PFSK-1 (cell line): ENCODE data around the gene CNTN4.

ENCODE experiments used
- FOXP2 ChIP-seq: optimal IDR thresholded peaks from 2 replicates; pipeline ENCODE3; 2011; ENCODE audit warnings: borderline replicate concordance, control low read depth, inconsistent platforms; ENCODE audit not compliant: insufficient read depth; ENCODE audit errors: extremely low read length, extremely low read depth
- POLR2AphosphoS5 ChIP-seq: IDR thresholded peaks from 2 replicates; pipeline ENCODE4 v1.6.1; 2012; ENCODE audit warnings: low read depth, mild to moderate bottlenecking, control low read depth, low read length, moderate library complexity
- SIN3A ChIP-seq: IDR thresholded peaks from 2 replicates; pipeline ENCODE4 v1.6.1; 2012; ENCODE audit warnings: mild to moderate bottlenecking, low read length, moderate library complexity, borderline replicate concordance; ENCODE audit not compliant: insufficient read depth
- TAF1 ChIP-seq: IDR thresholded peaks from 2 replicates; pipeline ENCODE4 v1.6.1; 2012; ENCODE audit warnings: low read length, control low read depth, borderline replicate concordance; ENCODE audit not compliant: insufficient read depth
- TF ChIP-seq, protein P1 (sequence below), 2 experiments: IDR thresholded peaks; 2 replicates each; pipeline versions ENCODE4 v1.6.1 to v1.8.0; 2011 to 2012; ENCODE audit warnings: low read depth in 2 of 2, low read length in 2 of 2, control low read depth in 1 of 2, inconsistent platforms in 1 of 2, mild to moderate bottlenecking in 1 of 2, moderate library complexity in 1 of 2; ENCODE audit not compliant: insufficient read depth in 1 of 2

CNTN4 gene

DNA sequence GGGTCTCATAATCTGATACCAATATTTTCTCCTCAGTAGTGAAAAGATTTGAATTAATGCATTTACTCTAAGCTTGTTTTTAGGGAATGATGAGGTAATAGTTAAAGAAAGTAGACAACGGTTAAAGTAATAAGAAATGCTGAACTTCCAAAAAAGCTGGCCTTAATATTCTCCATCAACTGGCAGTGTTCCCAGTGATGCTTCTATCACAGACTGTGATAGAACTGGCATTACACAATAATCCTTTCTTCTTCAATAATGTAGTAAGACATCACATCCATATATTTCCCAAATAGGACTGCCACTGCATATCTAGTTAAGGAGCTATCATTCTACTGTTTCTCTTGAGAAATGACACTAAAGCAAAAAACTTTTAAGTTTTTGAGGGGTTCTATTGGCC lies 822.8 kb downstream of the CNTN4 start:
- TF ChIP-seq, protein P1, sequence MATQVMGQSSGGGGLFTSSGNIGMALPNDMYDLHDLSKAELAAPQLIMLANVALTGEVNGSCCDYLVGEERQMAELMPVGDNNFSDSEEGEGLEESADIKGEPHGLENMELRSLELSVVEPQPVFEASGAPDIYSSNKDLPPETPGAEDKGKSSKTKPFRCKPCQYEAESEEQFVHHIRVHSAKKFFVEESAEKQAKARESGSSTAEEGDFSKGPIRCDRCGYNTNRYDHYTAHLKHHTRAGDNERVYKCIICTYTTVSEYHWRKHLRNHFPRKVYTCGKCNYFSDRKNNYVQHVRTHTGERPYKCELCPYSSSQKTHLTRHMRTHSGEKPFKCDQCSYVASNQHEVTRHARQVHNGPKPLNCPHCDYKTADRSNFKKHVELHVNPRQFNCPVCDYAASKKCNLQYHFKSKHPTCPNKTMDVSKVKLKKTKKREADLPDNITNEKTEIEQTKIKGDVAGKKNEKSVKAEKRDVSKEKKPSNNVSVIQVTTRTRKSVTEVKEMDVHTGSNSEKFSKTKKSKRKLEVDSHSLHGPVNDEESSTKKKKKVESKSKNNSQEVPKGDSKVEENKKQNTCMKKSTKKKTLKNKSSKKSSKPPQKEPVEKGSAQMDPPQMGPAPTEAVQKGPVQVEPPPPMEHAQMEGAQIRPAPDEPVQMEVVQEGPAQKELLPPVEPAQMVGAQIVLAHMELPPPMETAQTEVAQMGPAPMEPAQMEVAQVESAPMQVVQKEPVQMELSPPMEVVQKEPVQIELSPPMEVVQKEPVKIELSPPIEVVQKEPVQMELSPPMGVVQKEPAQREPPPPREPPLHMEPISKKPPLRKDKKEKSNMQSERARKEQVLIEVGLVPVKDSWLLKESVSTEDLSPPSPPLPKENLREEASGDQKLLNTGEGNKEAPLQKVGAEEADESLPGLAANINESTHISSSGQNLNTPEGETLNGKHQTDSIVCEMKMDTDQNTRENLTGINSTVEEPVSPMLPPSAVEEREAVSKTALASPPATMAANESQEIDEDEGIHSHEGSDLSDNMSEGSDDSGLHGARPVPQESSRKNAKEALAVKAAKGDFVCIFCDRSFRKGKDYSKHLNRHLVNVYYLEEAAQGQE (IDR thresholded peaks at IDR 0.05; ENCODE audit: insufficient read depth in 1 of 2, low read depth in 2 of 2, low read length in 2 of 2): no peak
- TF ChIP-seq POLR2AphosphoS5: no peak

DNA sequence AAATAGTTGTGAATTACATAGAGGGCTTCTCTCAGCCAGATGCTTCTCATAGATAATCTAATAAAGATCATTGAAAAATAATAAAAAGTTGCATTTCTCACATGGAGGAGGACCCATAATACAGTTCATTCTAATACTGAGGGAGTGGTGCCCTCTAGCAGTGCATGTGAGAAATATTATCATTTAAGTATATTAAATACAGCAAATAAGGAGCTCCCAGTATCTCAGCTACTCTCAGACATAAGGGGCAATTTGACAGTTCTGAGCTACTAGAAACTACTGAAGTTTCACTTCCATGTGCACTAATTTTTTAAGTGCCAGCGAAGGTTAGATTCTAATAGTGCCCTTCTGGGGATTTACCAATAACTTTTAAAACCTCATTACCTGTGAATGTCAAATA lies 823.2 kb downstream of the CNTN4 start:
- TF ChIP-seq FOXP2: no peak
- TF ChIP-seq SIN3A: no peak

DNA sequence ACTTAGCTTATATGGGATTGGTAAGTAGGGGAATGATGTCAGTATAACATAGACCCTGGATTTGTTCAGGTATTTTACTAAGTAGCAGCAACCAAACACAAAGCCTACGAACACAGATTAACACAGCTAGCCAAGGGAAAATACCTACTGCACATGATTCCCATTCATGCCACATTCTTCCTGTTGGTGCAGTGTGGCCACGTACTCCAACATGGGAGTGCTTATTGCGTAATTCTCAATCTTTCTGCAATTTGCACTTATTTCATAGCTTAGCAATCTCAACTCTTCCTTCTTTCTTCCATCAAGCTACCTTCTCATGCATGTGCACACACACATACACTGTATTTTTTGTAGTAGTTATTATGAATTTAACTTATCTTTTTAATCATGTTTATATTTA lies 824.7 kb downstream of the CNTN4 start:
- TF ChIP-seq POLR2AphosphoS5 (no peak), SIN3A (no peak), TAF1 (no peak), FOXP2 (no peak)
- TF ChIP-seq, protein P1 (IDR thresholded peaks at IDR 0.05; ENCODE audit: insufficient read depth in 1 of 2, low read depth in 2 of 2, low read length in 2 of 2): no peak

DNA sequence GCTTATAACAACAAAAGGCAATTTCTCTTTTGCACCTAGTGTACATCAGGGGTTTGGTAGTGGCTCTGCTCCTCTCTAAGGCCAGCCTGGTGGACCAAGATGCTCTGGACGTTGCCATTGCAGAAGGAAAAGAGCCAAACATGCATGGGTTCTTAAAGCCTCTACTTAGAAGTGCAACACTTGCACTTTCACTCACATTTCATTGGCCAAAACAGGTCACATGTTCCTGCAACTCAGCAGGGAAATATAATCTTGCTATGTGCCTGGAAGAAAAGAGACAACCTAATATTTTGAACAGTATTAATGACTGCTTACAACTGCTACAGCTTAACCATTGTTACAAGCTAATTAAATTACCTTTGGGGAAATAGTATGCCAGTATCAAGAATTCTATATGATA lies 828.6 kb downstream of the CNTN4 start:
- TF ChIP-seq TAF1 (no peak), SIN3A (no peak), FOXP2 (no peak), POLR2AphosphoS5 (no peak)
- TF ChIP-seq, protein P1 (IDR thresholded peaks at IDR 0.05; ENCODE audit: insufficient read depth in 1 of 2, low read depth in 2 of 2, low read length in 2 of 2): no peak

DNA sequence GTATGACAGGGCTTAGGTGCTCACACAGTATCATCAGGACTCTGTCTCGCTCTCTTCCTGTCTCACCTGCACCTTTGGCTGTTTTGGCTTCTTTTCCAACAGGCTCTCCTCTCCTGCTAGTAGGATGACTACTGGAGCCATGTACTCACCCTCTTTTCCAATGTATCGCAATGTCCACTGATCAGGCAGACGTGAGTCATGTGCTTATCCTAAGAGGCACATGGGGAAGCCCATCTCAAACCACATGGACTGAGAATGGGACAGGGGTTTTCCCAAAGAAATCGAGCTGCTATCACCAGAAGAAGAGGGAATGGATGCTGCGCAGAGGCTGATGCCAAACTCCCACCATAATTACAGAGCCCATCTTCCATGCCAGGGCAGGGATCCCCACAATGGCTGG lies 830.9 kb downstream of the CNTN4 start:
- TF ChIP-seq FOXP2 (no peak), SIN3A (no peak), POLR2AphosphoS5 (no peak), TAF1 (no peak)
- TF ChIP-seq, protein P1 (IDR thresholded peaks at IDR 0.05; ENCODE audit: insufficient read depth in 1 of 2, low read depth in 2 of 2, low read length in 2 of 2): no peak

DNA sequence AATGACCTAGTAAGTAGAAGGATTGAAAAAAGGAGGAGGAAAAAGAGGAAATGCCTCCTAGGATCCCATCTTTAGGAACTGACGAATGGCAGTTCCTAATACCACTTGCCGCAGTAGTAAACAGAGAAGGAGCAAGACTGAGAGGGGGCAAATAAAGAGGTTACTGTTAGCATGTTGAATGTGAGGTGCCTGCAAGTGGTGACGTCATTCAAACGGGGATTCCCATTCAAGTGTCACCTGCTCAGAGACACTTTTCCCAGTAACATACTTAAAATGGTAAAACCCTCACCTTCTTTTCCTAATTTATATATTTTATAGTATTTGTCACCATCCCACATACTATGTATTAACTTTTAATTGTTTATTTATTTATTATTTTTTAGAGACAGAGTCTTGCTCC lies 832.6 kb downstream of the CNTN4 start:
- TF ChIP-seq POLR2AphosphoS5 (no peak), TAF1 (no peak), FOXP2 (no peak)
